ENCODE results near the gene SHB.

The SHB gene

DNA sequence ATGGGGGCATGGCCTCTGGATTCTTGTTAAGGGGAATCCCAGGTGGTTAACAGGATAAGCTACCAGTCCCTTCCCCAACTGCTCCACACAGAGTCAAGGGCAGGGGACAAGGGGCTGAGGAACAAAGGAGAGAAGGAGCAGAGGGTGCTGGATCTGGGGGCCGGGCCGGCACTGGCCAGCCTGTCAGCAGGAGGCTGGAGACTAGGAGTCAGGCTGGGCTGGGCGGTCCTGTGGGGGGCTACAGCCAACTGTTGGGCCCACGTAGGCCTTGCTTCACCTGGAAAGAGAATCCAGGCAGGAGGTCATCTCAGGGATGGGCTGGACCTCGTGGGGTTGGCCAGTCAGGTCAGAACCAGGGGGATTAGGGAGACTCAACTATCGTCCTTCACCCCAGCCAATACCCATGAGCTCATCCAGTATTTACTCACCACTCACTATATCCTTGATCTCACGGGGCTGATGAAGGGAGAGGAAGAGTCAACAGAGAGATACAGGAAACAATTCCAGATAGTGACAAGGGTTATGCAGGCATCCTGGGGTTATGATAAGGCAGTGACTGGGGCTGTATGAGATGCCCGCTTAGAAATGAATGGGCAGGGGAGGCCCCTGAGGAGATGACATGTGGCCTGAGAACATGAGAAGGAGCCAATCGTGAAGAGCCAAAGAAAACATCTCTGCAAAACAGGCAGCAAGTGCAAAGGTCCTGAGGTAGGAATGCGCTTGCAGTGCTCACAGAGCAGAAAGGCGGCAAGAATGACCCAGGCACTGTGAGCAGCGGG, 117.2 kb downstream of the SHB start:
- no peaks in the 10 kb centered on the region for H3K79me2 ChIP-seq (ENCODE audit: control insufficient read depth, insufficient read depth, low read length)
- H3K4me1 ChIP-seq (ENCODE audit: control insufficient read depth, low read depth, low read length) = no peaks in the 10 kb centered on the region
- H3K18ac ChIP-seq (ENCODE audit: low read length) = no peak overlapping the region
- no peak overlapping the region for H3K4me3 ChIP-seq (ENCODE audit: low read length)
- no peak overlapping the region for H2BK15ac ChIP-seq (replicated peaks; ENCODE audit: low read depth)
- no peak overlapping the region for H4K5ac ChIP-seq (ENCODE audit: low read length)
- no peak overlapping the region for H3K4ac ChIP-seq (ENCODE audit: low read depth, low read length)
- no peaks in the 10 kb centered on the region for H3K27me3 ChIP-seq (ENCODE audit: insufficient read depth, low read length, poor library complexity)
- WGBS (ENCODE audit: extremely low coverage, insufficient coverage, low lambda C conversion rate) = no CpG with 5 or more reads among the region's 12 CpGs
- no peak overlapping the region for H3K9ac ChIP-seq (ENCODE audit: low read length)
- peaks cover 17% of the 10 kb centered on the region for H3K36me3 ChIP-seq (ENCODE audit: control insufficient read depth, insufficient read depth, low read length)
- H2BK5ac ChIP-seq (ENCODE audit: low read length) = no peak overlapping the region
- no peak overlapping the region for H3K4me2 ChIP-seq (ENCODE audit: low read length)
- no peak overlapping the region for H3K27ac ChIP-seq (ENCODE audit: low read depth, low read length)
- peaks cover 7% of the 10 kb centered on the region for H3K79me1 ChIP-seq (ENCODE audit: low read length)
- no peak overlapping the region for H2BK120ac ChIP-seq (ENCODE audit: low read depth, low read length)
- no peak overlapping the region for H3K56ac ChIP-seq (ENCODE audit: low read length)
- H2AK5ac ChIP-seq (ENCODE audit: low read length) = no peak overlapping the region
- H4K8ac ChIP-seq (ENCODE audit: low read depth, low read length) = no peak overlapping the region
- no peak overlapping the region for H3K23ac ChIP-seq (ENCODE audit: low read length)
- peak; percentile 42 for DNase-seq

DNA sequence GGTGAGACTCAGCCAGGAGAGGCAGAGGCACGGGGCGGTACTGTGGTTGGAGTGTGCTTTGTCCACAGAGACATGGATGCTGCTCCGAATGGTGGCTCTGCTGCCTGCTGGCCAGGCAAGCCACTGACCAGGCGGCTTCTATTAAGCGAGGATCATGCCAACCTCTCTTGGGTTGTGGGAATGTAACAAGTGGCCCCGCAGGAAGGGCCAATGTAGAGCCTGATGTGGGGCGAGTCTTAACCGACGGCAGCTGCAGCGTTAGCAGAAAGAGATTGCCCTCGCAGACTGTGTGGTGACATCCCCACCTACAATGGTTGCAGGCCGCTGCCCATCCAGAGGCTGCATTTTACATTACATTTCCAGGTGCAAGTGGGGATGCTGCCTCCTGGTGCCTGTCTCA, 118.5 kb downstream of the SHB start:
- DNase-seq = no peak
- peaks cover 20% of the 10 kb centered on the region for H3K36me3 ChIP-seq (ENCODE audit: control insufficient read depth, insufficient read depth, low read length)
- no peaks in the 10 kb centered on the region for H3K79me2 ChIP-seq (ENCODE audit: control insufficient read depth, insufficient read depth, low read length)
- no peak overlapping the region for H3K4me3 ChIP-seq (ENCODE audit: low read length)
- WGBS (ENCODE audit: extremely low coverage, insufficient coverage, low lambda C conversion rate) = no CpG with 5 or more reads among the region's 12 CpGs
- H3K4ac ChIP-seq (ENCODE audit: low read depth, low read length) = no peak overlapping the region
- no peak overlapping the region for H2BK120ac ChIP-seq (ENCODE audit: low read depth, low read length)
- no peak overlapping the region for H3K18ac ChIP-seq (ENCODE audit: low read length)
- no peak overlapping the region for H2BK5ac ChIP-seq (ENCODE audit: low read length)
- no peak overlapping the region for H3K27ac ChIP-seq (ENCODE audit: low read depth, low read length)
- H3K56ac ChIP-seq (ENCODE audit: low read length) = no peak overlapping the region
- H4K8ac ChIP-seq (ENCODE audit: low read depth, low read length) = no peak overlapping the region
- peaks cover 4% of the 10 kb centered on the region for H3K4me1 ChIP-seq (ENCODE audit: control insufficient read depth, low read depth, low read length)
- no peak overlapping the region for H2AK5ac ChIP-seq (ENCODE audit: low read length)
- no peak overlapping the region for H3K4me2 ChIP-seq (ENCODE audit: low read length)
- no peak overlapping the region for H2BK15ac ChIP-seq (replicated peaks; ENCODE audit: low read depth)
- no peak overlapping the region for H3K23ac ChIP-seq (ENCODE audit: low read length)
- H3K27me3 ChIP-seq (ENCODE audit: insufficient read depth, low read length, poor library complexity) = no peaks in the 10 kb centered on the region
- H4K5ac ChIP-seq (ENCODE audit: low read length) = no peak overlapping the region
- H3K9ac ChIP-seq (ENCODE audit: low read length) = no peak overlapping the region
- peaks cover 4% of the 10 kb centered on the region for H3K79me1 ChIP-seq (ENCODE audit: low read length)

DNA sequence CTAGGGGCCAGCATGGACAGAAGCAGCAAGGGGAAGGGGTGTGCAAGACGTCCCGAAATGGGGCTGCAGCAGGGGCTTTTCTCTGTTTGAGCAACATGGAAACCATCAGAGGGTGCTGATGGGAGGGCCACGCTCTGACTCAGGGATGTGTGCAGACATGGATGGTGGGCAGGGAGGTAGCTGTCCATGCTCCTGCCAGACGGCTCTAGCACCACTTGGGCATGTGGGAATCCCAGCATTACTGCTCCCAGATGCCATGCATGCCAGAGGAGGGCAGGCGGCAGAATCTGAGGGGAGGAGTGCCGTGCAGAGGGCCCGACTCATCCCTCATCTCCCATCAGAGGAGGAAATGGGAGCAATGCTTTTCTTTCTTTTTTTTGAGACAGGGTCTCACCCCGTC, 119.5 kb downstream of the SHB start:
- no peak overlapping the region for H2BK15ac ChIP-seq (replicated peaks; ENCODE audit: low read depth)
- peaks cover 8% of the 10 kb centered on the region for H3K4me1 ChIP-seq (ENCODE audit: control insufficient read depth, low read depth, low read length)
- H2AK5ac ChIP-seq (ENCODE audit: low read length) = no peak overlapping the region
- no peak overlapping the region for H3K4ac ChIP-seq (ENCODE audit: low read depth, low read length)
- H3K36me3 ChIP-seq (ENCODE audit: control insufficient read depth, insufficient read depth, low read length) = peaks cover 22% of the 10 kb centered on the region
- H2BK120ac ChIP-seq (ENCODE audit: low read depth, low read length) = no peak overlapping the region
- no CpG with 5 or more reads among the region's 8 CpGs for WGBS (ENCODE audit: extremely low coverage, insufficient coverage, low lambda C conversion rate)
- H3K18ac ChIP-seq (ENCODE audit: low read length) = no peak overlapping the region
- peaks cover 6% of the 10 kb centered on the region for H3K79me1 ChIP-seq (ENCODE audit: low read length)
- H2BK5ac ChIP-seq (ENCODE audit: low read length) = no peak overlapping the region
- no peaks in the 10 kb centered on the region for H3K27me3 ChIP-seq (ENCODE audit: insufficient read depth, low read length, poor library complexity)
- no peak overlapping the region for H4K5ac ChIP-seq (ENCODE audit: low read length)
- H3K79me2 ChIP-seq (ENCODE audit: control insufficient read depth, insufficient read depth, low read length) = no peaks in the 10 kb centered on the region
- H3K4me2 ChIP-seq (ENCODE audit: low read length) = no peak overlapping the region
- H3K23ac ChIP-seq (ENCODE audit: low read length) = no peak overlapping the region
- no peak for DNase-seq
- no peak overlapping the region for H3K27ac ChIP-seq (ENCODE audit: low read depth, low read length)
- H4K8ac ChIP-seq (ENCODE audit: low read depth, low read length) = no peak overlapping the region
- no peak overlapping the region for H3K56ac ChIP-seq (ENCODE audit: low read length)
- no peak overlapping the region for H3K4me3 ChIP-seq (ENCODE audit: low read length)
- no peak overlapping the region for H3K9ac ChIP-seq (ENCODE audit: low read length)

DNA sequence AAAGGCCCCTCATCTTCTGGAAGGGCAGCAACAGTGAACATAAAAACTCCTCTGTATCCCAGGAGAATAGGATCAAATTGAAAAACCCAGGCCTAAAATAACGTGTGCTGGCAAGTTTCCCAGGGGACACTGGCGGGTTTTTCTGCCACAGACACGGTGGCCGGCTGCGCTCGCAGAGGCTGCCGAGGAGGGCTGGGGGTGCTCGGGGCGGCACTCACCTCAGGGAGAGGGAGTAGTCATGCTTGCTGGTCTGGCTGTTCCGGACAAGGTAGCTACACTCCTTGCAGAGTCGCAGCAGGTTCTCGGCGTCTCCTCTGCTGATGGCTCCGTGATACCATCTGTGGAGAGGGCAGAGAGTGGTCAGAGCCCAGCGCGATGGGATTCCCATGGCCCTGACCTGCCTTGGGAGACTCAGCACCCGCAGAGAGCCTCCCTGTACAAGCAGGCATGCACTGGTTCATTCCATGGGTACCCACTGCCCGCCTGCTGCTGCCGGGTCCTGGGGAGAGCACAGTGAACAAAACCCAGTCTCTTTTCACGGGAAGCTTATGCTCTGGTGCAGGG, 120.5 kb downstream of the SHB start:
- H3K18ac ChIP-seq (ENCODE audit: low read length) = no peak overlapping the region
- no peak overlapping the region for H2BK120ac ChIP-seq (ENCODE audit: low read depth, low read length)
- no peak overlapping the region for H3K56ac ChIP-seq (ENCODE audit: low read length)
- peaks cover 8% of the 10 kb centered on the region for H3K4me1 ChIP-seq (ENCODE audit: control insufficient read depth, low read depth, low read length)
- H3K4me2 ChIP-seq (ENCODE audit: low read length) = no peak overlapping the region
- H3K9ac ChIP-seq (ENCODE audit: low read length) = no peak overlapping the region
- no peak overlapping the region for H3K27ac ChIP-seq (ENCODE audit: low read depth, low read length)
- DNase-seq = no peak
- H3K4ac ChIP-seq (ENCODE audit: low read depth, low read length) = no peak overlapping the region
- H4K8ac ChIP-seq (ENCODE audit: low read depth, low read length) = no peak overlapping the region
- WGBS (ENCODE audit: extremely low coverage, insufficient coverage, low lambda C conversion rate) = no CpG with 5 or more reads among the region's 20 CpGs
- no peak overlapping the region for H4K5ac ChIP-seq (ENCODE audit: low read length)
- H2BK5ac ChIP-seq (ENCODE audit: low read length) = no peak overlapping the region
- H3K36me3 ChIP-seq (ENCODE audit: control insufficient read depth, insufficient read depth, low read length) = peaks cover 18% of the 10 kb centered on the region
- H3K4me3 ChIP-seq (ENCODE audit: low read length) = no peak overlapping the region
- no peak overlapping the region for H2AK5ac ChIP-seq (ENCODE audit: low read length)
- H3K79me2 ChIP-seq (ENCODE audit: control insufficient read depth, insufficient read depth, low read length) = no peaks in the 10 kb centered on the region
- no peaks in the 10 kb centered on the region for H3K27me3 ChIP-seq (ENCODE audit: insufficient read depth, low read length, poor library complexity)
- H2BK15ac ChIP-seq (replicated peaks; ENCODE audit: low read depth) = no peak overlapping the region
- H3K79me1 ChIP-seq (ENCODE audit: low read length) = peaks cover 6% of the 10 kb centered on the region
- no peak overlapping the region for H3K23ac ChIP-seq (ENCODE audit: low read length)

DNA sequence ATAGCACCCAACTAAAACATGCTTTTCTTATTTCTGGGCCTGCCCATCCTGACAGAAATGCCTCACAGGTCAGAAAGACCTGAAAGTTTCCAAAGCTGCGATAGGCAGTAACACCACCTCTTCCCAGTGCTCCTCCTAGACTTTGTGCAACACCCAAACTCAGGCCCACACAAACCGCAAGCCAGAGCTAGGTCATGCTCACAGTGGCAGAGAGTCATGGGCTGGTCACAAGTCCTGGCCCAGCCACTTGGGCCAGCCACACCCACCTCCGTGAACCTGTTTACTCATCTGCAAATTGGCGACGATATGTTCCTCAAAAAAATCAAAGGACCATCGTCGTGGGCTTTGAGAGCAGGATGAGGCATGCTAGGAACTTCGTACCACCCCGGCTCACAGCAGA, 121.0 kb downstream of the SHB start:
- DNase-seq = no peak
- no peak overlapping the region for H3K9ac ChIP-seq (ENCODE audit: low read length)
- no peak overlapping the region for H3K27ac ChIP-seq (ENCODE audit: low read depth, low read length)
- peaks cover 8% of the 10 kb centered on the region for H3K4me1 ChIP-seq (ENCODE audit: control insufficient read depth, low read depth, low read length)
- peaks cover 6% of the 10 kb centered on the region for H3K79me1 ChIP-seq (ENCODE audit: low read length)
- H3K27me3 ChIP-seq (ENCODE audit: insufficient read depth, low read length, poor library complexity) = no peaks in the 10 kb centered on the region
- WGBS (ENCODE audit: extremely low coverage, insufficient coverage, low lambda C conversion rate) = no CpG with 5 or more reads among the region's 9 CpGs
- H3K4me3 ChIP-seq (ENCODE audit: low read length) = no peak overlapping the region
- H4K8ac ChIP-seq (ENCODE audit: low read depth, low read length) = no peak overlapping the region
- no peak overlapping the region for H2AK5ac ChIP-seq (ENCODE audit: low read length)
- H2BK120ac ChIP-seq (ENCODE audit: low read depth, low read length) = no peak overlapping the region
- no peak overlapping the region for H3K18ac ChIP-seq (ENCODE audit: low read length)
- H3K23ac ChIP-seq (ENCODE audit: low read length) = no peak overlapping the region
- no peak overlapping the region for H4K5ac ChIP-seq (ENCODE audit: low read length)
- no peaks in the 10 kb centered on the region for H3K79me2 ChIP-seq (ENCODE audit: control insufficient read depth, insufficient read depth, low read length)
- H3K56ac ChIP-seq (ENCODE audit: low read length) = no peak overlapping the region
- no peak overlapping the region for H3K4me2 ChIP-seq (ENCODE audit: low read length)
- H3K4ac ChIP-seq (ENCODE audit: low read depth, low read length) = no peak overlapping the region
- H2BK15ac ChIP-seq (replicated peaks; ENCODE audit: low read depth) = no peak overlapping the region
- H3K36me3 ChIP-seq (ENCODE audit: control insufficient read depth, insufficient read depth, low read length) = peaks cover 16% of the 10 kb centered on the region
- H2BK5ac ChIP-seq (ENCODE audit: low read length) = no peak overlapping the region

Data from mesendoderm (in vitro differentiated cells).